Body of pancreas (tissue), 4 donors: ENCODE results near the gene ACOX3. TPM values are rescaled to one million over a fixed set of nuclear protein-coding genes. Genes with fewer than 3 reads are reported as not detected.

ENCODE experiments used
- ATAC-seq: fragments of 150-250 bp; one replicate; pipeline ENCODE4 v1.9.1; 2016
- DNase-seq, 4 donors: peaks; one replicate each; pipeline ENCODE4 v3.0.0-alpha.2; 2019
- H3K27ac ChIP-seq, 4 donors: fragments of 200-600 bp; sonication (generic); 1 replicate in 3 of 4; 2 replicates in 1 of 4; pipeline versions ENCODE4 v1.5.1 to v1.6.1; 2016 to 2019; ENCODE audit warnings: mild to moderate bottlenecking in 1 of 4, mixed read lengths in 1 of 4, moderate library complexity in 1 of 4
- H3K27me3 ChIP-seq, 2 donors: fragments of 200-600 bp; sonication (generic); one replicate each; pipeline ENCODE4 v1.6.0; 2016; ENCODE audit warnings: mild to moderate bottlenecking in 1 of 2
- H3K36me3 ChIP-seq, 2 donors: fragments of 200-600 bp; sonication (generic); replicated peaks in 1 of 2; 2 replicates each; pipeline ENCODE4 v1.5.1; 2016; ENCODE audit warnings: low read depth in 2 of 2; ENCODE audit not compliant: insufficient read depth in 1 of 2
- H3K4me1 ChIP-seq: fragments of 200-600 bp; sonication (generic); one replicate; pipeline ENCODE4 v1.6.0; 2016
- H3K4me3 ChIP-seq, 2 donors: fragments of 200-600 bp; sonication (generic); 1 replicate in 1 of 2; 2 replicates in 1 of 2; pipeline ENCODE4 v1.5.1; 2016 to 2019
- H3K9me3 ChIP-seq, 3 donors: fragments of 200-600 bp; sonication (generic); 1 replicate in 2 of 3; 2 replicates in 1 of 3; pipeline ENCODE4 v1.5.1; 2016
- CTCF ChIP-seq, 7 experiments: fragments of 450-650 bp in 4 of 7; fragments of 200-600 bp in 3 of 7; sonication (generic) in 3 of 7; IDR thresholded peaks; one replicate each; pipeline ENCODE4 v1.5.1; 2016 to 2019; ENCODE audit warnings: antibody characterized with exemption in 7 of 7
- POLR2A ChIP-seq, 3 donors: fragments of 450-650 bp; IDR thresholded peaks; one replicate each; pipeline ENCODE4 v1.6.1; 2016; ENCODE audit warnings: antibody characterized with exemption in 3 of 3, mild to moderate bottlenecking in 2 of 3
- WGBS, 2 donors: methylation state at CpG; one replicate each; pipeline ENCODE4 v1.1.5; 2017; 5-methylcytosine and 5-hydroxymethylcytosine counted together
- intact Hi-C: fragments of 100-400 bp; cut with DNase I; formaldehyde crosslinking; loops from one replicate; pipeline ENCODE4 v1.15.1; 2023
- total RNA-seq, 2 donors: library from RNA; depleted of rRNA; stranded (reverse); fragments of >200 nt; gene quantifications; one replicate each; pipeline ENCODE4 v1.1.0, GENCODE V29; 2016

ACOX3 gene
- total RNA-seq, 2 donors from 2014 or later = 18.4 to 23.4 TPM

DNA sequence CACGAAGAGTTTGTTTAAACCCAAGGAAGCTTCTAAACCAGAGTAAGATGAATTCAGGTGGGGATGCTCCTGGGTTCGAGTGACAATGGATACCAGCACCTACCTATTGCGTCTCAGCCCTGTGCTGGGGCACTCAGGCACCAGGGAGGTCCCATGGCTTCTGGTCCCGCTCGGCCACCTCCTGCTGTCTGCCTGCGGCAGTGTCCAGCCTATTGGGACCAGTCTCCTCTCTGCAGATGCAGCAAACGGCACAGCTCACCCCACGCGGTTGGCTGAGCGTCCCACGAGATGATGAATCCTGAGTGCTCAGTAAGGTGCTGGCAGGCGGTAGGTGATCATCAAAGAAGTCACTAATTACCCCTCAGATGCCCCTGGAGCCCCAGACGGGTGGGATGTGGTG lies 75.2 kb downstream of the ACOX3 start:
- no peak overlapping the region for H3K27ac ChIP-seq

GRCh38 chr4:8364848-8365350 lies 75.6 kb downstream of the ACOX3 start:
- DNase-seq (no peak), ATAC-seq (no peak)

More for the DNA sequence above, 75.2 kb downstream of the ACOX3 start:
- TF ChIP-seq POLR2A (IDR thresholded peaks at IDR 0.05) (no peak), CTCF (IDR thresholded peaks at IDR 0.05) (no peak)
- H3K4me1 ChIP-seq = no peaks in the 10 kb centered on the region
- intact Hi-C loops = no loop called here
- H3K27me3 ChIP-seq = no peaks in the 10 kb centered on the region
- no peak overlapping the region for H3K4me3 ChIP-seq
- 86 to 94% methylated on average over 10 to 13 of the region's 13 CpGs for WGBS, 2 donors
- H3K9me3 ChIP-seq = no peaks in the 10 kb centered on the region
- no peak for DNase-seq
- ATAC-seq = no peak
- peaks cover 0 to 4% of the 10 kb centered on the region in 2 donors for H3K36me3 ChIP-seq

GRCh38 chr4:8364141-8364540 lies 76.4 kb downstream of the ACOX3 start:
- H3K4me3 ChIP-seq = no peak overlapping the region
- H3K36me3 ChIP-seq = peaks cover 0 to 4% of the 10 kb centered on the region in 2 donors
- 32 to 90% methylated on average over 5 to 7 of the region's 7 CpGs for WGBS, 2 donors
- no peak for ATAC-seq
- H3K4me1 ChIP-seq = no peaks in the 10 kb centered on the region
- H3K9me3 ChIP-seq = no peaks in the 10 kb centered on the region
- DNase-seq = no peak
- no peak overlapping the region for H3K27ac ChIP-seq
- H3K27me3 ChIP-seq = no peaks in the 10 kb centered on the region
- TF ChIP-seq POLR2A (IDR thresholded peaks at IDR 0.05) = no peak
- no peak for TF ChIP-seq CTCF (IDR thresholded peaks at IDR 0.05)
- intact Hi-C loops = no loop called here

More at GRCh38 chr4:8364848-8365350, 75.6 kb downstream of the ACOX3 start:
- Histone ChIP-seq H3K36me3 (peaks cover 0 to 4% of the 10 kb centered on the region in 2 donors), H3K27me3 (no peaks in the 10 kb centered on the region), H3K4me1 (no peaks in the 10 kb centered on the region), H3K4me3 (no peak overlapping the region), H3K27ac (no peak overlapping the region), H3K9me3 (no peaks in the 10 kb centered on the region)
- intact Hi-C loops = no loop called here
- TF ChIP-seq POLR2A (IDR thresholded peaks at IDR 0.05) = no peak
- no peak for TF ChIP-seq CTCF (IDR thresholded peaks at IDR 0.05)
- WGBS, 2 donors = 94 to 100% methylated on average over 7 to 12 of the region's 12 CpGs

- ATAC-seq (no peak), DNase-seq (no peak)
- Histone ChIP-seq H3K27ac (no peak overlapping the region), H3K36me3 (peaks cover 0 to 4% of the 10 kb centered on the region in 2 donors), H3K4me3 (no peak overlapping the region), H3K27me3 (no peaks in the 10 kb centered on the region), H3K4me1 (no peaks in the 10 kb centered on the region), H3K9me3 (no peaks in the 10 kb centered on the region)
- WGBS, 2 donors = 93 to 97% methylated on average over 1 of the region's 1 CpG
- intact Hi-C loops = no loop called here
- TF ChIP-seq CTCF (IDR thresholded peaks at IDR 0.05) (no peak), POLR2A (IDR thresholded peaks at IDR 0.05) (no peak)
Observed at GRCh38 chr4:8362483-8362882, 78.0 kb downstream of the ACOX3 start.

GRCh38 chr4:8359193-8359592 lies 81.3 kb downstream of the ACOX3 start:
- Histone ChIP-seq H3K9me3 (no peaks in the 10 kb centered on the region), H3K27ac (no peak overlapping the region), H3K27me3 (no peaks in the 10 kb centered on the region), H3K4me3 (no peak overlapping the region), H3K4me1 (no peaks in the 10 kb centered on the region), H3K36me3 (no peaks in the 10 kb centered on the region)
- intact Hi-C loops = no loop called here
- DNase-seq (no peak), ATAC-seq (no peak)
- no peak for TF ChIP-seq CTCF (IDR thresholded peaks at IDR 0.05)
- TF ChIP-seq POLR2A (IDR thresholded peaks at IDR 0.05) = no peak
- 68 to 88% methylated on average over 5 of the region's 5 CpGs for WGBS, 2 donors
